RPMI8226 (cell line): ENCODE measurements around the gene CDV3.

Experiments used
- DNase-seq: peaks from one replicate; pipeline ENCODE4 v3.0.0-alpha.2; 2015

CDV3 gene

DNA sequence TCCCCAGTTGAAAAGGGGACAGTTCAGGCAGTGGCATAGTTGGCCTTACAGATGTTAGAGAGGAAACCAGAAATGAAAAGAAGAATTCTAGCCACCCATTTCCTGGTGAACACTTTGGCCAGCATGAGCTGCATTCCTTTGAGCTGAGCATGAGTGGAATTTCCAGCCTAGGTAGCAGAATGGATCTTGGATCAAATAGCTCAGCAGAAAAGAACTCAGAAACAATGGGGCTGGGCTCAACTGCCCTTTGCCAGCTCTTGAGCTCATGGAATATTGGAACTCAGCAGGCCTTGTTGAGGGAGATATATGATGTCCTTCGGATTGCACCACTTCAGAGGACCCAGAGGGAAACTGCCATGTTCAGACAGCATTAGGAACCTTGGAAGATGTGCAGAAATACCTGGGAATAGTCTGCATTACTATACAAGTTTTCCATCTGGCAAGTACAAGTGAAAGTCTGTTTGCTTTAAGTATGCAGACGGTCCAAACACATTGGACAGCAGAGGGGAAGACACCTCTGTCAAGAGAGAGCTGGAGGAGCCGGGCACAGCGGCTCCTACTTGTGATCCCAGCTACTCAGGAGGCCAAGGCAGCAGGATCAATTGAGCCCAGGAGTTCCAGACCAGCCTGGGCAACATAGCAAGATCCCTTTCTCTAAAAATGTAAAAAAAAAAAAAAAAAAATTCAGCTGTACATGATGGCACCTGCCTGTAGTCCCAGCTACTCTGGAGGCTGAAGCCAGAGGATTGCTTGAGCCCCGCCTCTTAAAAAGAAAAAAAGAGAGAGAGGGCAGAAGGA lies 3.1 kb upstream of the CDV3 start:
- no peak for DNase-seq

DNA sequence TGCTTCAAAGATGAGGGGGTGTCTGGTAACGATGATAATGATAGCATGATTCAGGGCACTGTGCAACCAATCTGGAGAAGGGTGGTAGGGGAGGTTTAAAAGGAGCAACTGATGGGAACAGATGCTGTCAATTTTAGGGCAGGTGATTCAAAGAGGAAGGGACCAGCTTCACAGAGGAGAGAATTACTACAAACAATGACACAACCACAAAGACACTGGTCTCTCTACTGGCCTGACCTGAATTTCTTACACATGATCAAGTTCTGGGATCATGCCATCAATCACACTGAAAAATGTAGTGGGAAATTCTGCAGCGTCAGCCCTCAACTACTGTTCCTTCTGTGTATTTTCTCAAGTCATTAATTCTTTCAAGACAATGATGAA lies 2.6 kb upstream of the CDV3 start:
- no peak for DNase-seq

DNA sequence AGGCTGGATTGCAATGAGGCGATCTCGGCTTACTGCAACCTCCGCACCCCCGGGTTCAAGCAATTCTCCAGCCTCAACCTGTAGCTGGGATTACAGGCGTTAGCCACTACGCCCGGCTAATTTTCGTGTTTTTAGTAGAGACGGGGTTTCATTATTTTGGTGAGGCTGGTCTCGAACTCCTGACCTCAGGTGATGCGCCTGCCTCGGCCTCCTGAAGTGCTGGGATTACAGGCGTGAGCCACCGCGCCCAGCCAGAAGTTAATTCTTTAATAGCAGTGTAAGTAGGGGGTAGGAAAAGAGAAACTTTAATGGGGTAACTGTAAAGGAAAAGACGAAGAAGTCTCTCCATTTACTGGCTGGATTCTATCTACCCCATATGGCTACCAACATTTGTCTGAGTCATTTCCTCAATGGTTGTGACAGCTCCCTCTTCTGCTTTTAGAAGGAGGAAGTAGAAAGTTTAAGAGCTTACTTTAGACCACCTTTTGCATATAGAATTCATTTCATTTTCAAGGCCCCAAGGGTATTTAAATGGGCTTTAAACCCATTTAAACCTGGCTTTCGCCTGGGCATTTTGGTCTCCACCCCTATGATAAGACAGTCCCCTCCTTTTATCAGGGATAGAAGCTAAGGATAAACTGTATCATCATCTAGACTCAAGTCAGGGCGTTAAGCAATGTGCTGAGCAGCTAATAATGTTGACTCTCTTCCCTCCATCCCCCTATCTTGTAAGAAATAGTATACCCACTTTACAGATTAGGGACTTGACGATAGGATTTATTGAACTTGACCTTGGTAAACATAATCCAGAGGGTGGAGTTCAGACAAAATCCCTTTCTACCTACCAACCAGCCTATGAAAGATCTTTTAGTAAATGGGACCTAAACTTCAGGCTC lies 1.1 kb upstream of the CDV3 start:
- DNase-seq: peak; percentile 65

DNA sequence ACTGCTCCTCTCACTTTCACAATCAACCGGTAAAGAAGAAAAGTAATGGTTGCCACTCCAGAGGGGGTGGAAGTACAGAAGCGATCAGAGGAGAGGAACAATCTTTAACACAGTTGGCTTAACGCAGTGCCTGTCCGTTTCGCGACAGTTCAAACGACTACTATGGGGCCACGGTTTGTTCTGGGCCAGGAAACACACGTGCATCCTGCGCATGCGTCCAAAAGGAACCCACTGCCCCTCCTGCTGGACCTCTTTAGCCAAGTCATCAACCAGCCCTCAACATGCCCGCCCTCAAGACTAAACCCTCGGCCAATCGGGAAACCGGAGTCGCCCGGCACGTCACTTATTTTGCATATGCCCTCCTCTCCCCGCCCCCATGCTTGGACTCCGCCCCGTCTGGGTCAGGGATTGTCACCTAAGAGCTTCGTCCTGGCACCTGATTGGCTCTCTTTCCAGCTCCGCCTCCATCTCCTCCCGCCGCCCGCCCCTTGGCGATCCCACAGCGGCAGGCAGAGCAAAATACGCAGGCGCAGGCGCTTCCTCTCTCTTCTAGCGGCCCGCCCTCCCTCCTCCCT lies 345 bp upstream of the CDV3 start:
- peak; percentile 100 for DNase-seq

- peak; percentile 70 for DNase-seq
These were observed 885 bp downstream of the CDV3 start for GRCh38 chr3:133574260-133574881.

DNA sequence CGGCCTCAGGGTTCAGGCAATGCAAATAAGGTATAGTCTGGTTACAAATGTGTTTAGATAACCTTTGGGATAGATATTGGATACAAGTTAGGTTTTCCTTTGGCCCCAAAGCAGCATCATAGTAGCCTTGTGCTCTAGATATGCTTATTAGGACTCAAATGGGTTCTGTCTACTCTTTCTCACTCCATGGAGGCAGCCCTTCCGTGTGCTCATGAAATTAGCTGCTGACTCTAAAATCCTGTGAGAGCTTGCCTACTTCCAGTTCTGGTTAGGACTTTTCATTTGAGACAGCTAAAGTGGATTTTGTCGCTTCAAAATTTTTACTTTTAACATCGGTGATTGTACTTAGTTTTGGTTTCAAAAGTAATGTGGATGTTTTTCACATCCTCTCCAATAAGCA lies 1.6 kb downstream of the CDV3 start:
- DNase-seq: peak; percentile 57

- DNase-seq: no peak
These were observed 2.7 kb downstream of the CDV3 start for GRCh38 chr3:133576169-133576568.

GRCh38 chr3:133578548-133579191 lies 5.2 kb downstream of the CDV3 start:
- no peak for DNase-seq

GRCh38 chr3:133583396-133583795 lies 9.9 kb downstream of the CDV3 start:
- DNase-seq: no peak

DNA sequence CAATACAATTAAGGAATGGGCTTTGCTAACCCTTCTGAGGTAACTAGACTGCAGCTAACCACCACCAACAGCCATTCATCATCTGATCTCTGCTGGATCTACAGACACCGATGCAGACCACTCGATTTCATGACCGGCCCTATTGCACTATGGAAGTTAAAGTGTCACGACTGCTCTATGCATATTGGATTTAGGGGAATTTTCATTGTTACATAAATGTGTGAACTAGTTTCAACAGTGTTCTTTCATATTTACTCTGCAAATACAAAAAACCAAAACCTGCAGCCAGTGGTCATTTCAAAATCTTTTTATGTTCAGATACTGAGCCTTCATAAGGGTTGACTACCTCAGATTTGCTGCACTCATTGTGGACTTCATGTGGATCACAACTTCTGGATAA lies 14.5 kb downstream of the CDV3 start:
- no peak for DNase-seq

- DNase-seq: no peak
These were observed 15.4 kb downstream of the CDV3 start for GRCh38 chr3:133588784-133589465.

DNA sequence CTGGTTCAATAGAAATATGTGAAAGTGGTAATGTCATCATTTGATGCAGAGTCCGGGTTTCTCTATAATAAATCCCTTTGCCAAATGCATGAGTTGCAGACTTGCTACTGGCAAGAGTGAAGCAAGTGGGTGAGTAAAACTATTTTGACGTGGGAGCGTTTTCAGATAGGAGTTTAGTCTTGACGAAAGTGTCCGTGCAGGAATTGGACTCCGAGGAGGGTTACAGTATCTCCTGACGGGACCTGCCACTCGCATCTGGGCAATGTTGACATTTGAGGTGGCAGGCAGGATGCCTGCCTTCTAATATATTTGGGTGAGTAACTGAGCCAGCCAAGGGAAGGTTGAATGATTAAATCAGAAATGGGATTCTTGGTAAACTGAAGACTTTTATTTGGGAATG lies 16.0 kb downstream of the CDV3 start:
- no peak for DNase-seq

GRCh38 chr3:133591271-133591742 lies 17.8 kb downstream of the CDV3 start:
- DNase-seq: no peak

DNA sequence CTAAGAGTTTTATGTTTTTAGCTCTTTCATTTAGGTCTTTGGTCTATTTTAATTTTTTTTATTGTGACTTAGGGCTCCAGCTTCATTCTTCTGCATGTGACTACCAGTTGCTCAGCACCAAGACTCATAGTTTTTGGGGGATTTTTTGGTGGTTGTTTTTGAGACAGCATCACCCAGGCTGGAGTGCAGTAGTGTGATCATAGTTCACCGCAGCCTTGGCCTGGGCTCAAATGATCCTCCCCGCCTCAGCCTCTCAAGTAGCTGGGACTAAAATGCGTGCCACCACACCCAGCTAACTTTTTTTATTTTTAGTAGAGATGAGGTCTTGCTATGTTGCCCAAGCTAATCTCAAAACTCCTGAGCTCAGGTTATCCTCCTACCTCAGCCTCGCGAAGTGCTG lies 19.4 kb downstream of the CDV3 start:
- DNase-seq: no peak

DNA sequence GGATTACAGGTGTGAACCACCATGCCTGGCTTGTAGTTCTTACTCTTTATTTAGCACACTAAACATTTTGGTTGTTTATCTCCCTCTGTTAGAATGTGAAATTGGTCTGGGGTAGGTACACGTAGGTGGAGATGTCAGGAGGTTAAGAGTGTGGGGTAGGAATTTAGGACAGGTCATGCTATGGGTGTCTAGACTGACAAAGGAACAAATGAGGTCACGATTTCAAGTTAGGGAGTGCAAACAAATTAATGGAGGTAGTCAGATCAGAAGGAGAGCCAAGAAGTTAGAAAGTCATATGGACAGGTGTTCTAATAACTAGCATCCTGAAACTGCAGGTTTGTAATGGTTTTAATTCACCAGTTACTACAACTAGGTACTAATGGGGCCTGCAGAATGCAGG lies 19.8 kb downstream of the CDV3 start:
- no peak for DNase-seq

GRCh38 chr3:133595341-133595740 lies 21.9 kb downstream of the CDV3 start:
- no peak for DNase-seq

DNA sequence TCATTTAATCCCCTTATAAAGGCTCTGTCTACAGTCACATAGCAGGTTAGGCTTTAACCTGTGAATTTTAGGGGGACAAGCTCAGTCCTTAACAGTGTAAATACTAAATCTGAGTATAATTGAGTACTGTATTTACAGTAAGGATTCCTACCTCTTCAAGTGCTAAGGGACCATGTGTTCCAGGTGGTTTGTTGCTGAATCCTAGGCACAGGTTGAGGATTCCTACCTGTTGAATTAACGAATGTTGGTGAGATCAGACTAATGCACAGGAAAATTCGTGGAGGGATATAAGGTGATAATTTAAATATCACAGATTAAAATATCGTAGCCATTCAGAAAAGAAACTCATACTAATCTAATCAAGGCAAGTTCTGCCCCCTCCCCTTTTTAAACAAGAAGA lies 24.9 kb downstream of the CDV3 start:
- DNase-seq: no peak

GRCh38 chr3:133599280-133599679 lies 25.8 kb downstream of the CDV3 start:
- no peak for DNase-seq

- DNase-seq: no peak
These were observed 27.1 kb downstream of the CDV3 start for GRCh38 chr3:133600572-133601081.

DNA sequence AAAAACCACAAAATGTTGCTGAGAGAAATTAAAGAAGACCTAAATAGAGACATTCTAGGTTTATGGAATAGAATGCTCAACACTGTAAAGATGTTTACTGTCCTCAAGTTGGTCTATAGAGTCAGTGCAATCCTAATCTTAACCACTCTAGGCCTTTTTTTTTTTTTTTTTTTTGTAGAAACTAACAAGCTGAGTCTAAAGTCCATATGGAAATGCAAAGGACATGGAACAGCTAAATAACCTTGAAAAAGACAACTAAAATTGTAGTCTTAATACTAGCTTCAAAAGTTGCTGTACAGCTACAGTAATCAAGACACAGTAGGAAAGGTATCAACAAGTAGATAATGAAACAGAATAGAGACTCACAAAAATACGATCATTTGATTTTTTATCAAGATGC lies 32.9 kb downstream of the CDV3 start:
- DNase-seq: no peak

GRCh38 chr3:133606902-133607301 lies 33.4 kb downstream of the CDV3 start:
- no peak for DNase-seq

GRCh38 chr3:133607816-133608215 lies 34.3 kb downstream of the CDV3 start:
- no peak for DNase-seq
